ENCODE results near the gene DLGAP1. TPM values are rescaled to one million over a fixed set of nuclear protein-coding genes. Genes with fewer than 3 reads are reported as not detected.

The DLGAP1 gene
- polyA plus RNA-seq, 1 experiment, result 0.09 TPM

- H3K27me3 ChIP-seq (ENCODE audit: control insufficient read depth, insufficient read depth, low read length), result no peaks in the 10 kb centered on the region
- no peaks in the 10 kb centered on the region for H3K9me3 ChIP-seq (ENCODE audit: control insufficient read depth, insufficient read depth, low read length)
- CTCF ChIA-PET, result interaction anchor here (2.6 kb wide), 1 partner anchor 81 kb away, joined by 6 read pairs; no protein-coding TSS in a partner anchor
- H3K4me3 ChIP-seq (ENCODE audit: low read depth, low read length), result no peak overlapping the region
- POLR2A ChIA-PET, result no interaction called here
- H3K27ac ChIP-seq (ENCODE audit: low read depth, low read length), result no peak overlapping the region
- DNase-seq (ENCODE audit: low read depth, low spot score), result no peak
- no peak for TF ChIP-seq CTCF (IDR thresholded peaks at IDR 0.05; ENCODE audit: low read depth, low read length)
These were observed 541.0 kb downstream of the DLGAP1 start for GRCh38 chr18:3914109-3914508.

GRCh38 chr18:3912705-3913104 lies 542.4 kb downstream of the DLGAP1 start:
- no peak for TF ChIP-seq CTCF (IDR thresholded peaks at IDR 0.05; ENCODE audit: low read depth, low read length)
- Histone ChIP-seq H3K4me3 (ENCODE audit: low read depth, low read length) (no peak overlapping the region), H3K27ac (ENCODE audit: low read depth, low read length) (no peak overlapping the region), H3K9me3 (ENCODE audit: control insufficient read depth, insufficient read depth, low read length) (no peaks in the 10 kb centered on the region), H3K27me3 (ENCODE audit: control insufficient read depth, insufficient read depth, low read length) (no peaks in the 10 kb centered on the region)
- CTCF ChIA-PET, result interaction anchor here (1.0 to 2.6 kb wide), 2 partner anchors 43 to 83 kb away, joined by 3 to 6 read pairs; no protein-coding TSS in a partner anchor
- no peak for DNase-seq (ENCODE audit: low read depth, low spot score)
- POLR2A ChIA-PET, result no interaction called here

- DNase-seq (ENCODE audit: low read depth, low spot score), result no peak
- CTCF ChIA-PET, result no interaction called here
- Histone ChIP-seq H3K4me3 (ENCODE audit: low read depth, low read length) (no peak overlapping the region), H3K9me3 (ENCODE audit: control insufficient read depth, insufficient read depth, low read length) (no peaks in the 10 kb centered on the region), H3K27ac (ENCODE audit: low read depth, low read length) (no peak overlapping the region), H3K27me3 (ENCODE audit: control insufficient read depth, insufficient read depth, low read length) (no peaks in the 10 kb centered on the region)
- POLR2A ChIA-PET, result no interaction called here
- TF ChIP-seq CTCF (IDR thresholded peaks at IDR 0.05; ENCODE audit: low read depth, low read length), result no peak
These were observed 543.7 kb downstream of the DLGAP1 start for GRCh38 chr18:3911413-3911812.

- Histone ChIP-seq H3K4me3 (ENCODE audit: low read depth, low read length) (no peak overlapping the region), H3K27ac (ENCODE audit: low read depth, low read length) (no peak overlapping the region), H3K9me3 (ENCODE audit: control insufficient read depth, insufficient read depth, low read length) (no peaks in the 10 kb centered on the region), H3K27me3 (ENCODE audit: control insufficient read depth, insufficient read depth, low read length) (no peaks in the 10 kb centered on the region)
- no peak for DNase-seq (ENCODE audit: low read depth, low spot score)
- ChIA-PET POLR2A (no interaction called here), CTCF (interaction anchor here (0.6 kb wide), 1 partner anchor 232 kb away, joined by 3 read pairs; no protein-coding TSS in a partner anchor)
- TF ChIP-seq CTCF (IDR thresholded peaks at IDR 0.05; ENCODE audit: low read depth, low read length), result no peak
These were observed 544.6 kb downstream of the DLGAP1 start for GRCh38 chr18:3910512-3910911.

- no peak for DNase-seq (ENCODE audit: low read depth, low spot score)
- POLR2A ChIA-PET, result no interaction called here
- Histone ChIP-seq H3K27me3 (ENCODE audit: control insufficient read depth, insufficient read depth, low read length) (no peaks in the 10 kb centered on the region), H3K9me3 (ENCODE audit: control insufficient read depth, insufficient read depth, low read length) (no peaks in the 10 kb centered on the region), H3K4me3 (ENCODE audit: low read depth, low read length) (no peak overlapping the region), H3K27ac (ENCODE audit: low read depth, low read length) (no peak overlapping the region)
- no peak for TF ChIP-seq CTCF (IDR thresholded peaks at IDR 0.05; ENCODE audit: low read depth, low read length)
- CTCF ChIA-PET, result no interaction called here
These were observed 547.2 kb downstream of the DLGAP1 start for GRCh38 chr18:3907955-3908354.

Data from AG04450 (cell line).